Ureter (tissue), 1 donor: ENCODE results near the gene STK11IP. TPM values are rescaled to one million over a fixed set of nuclear protein-coding genes. Genes with fewer than 3 reads are reported as not detected.

Source experiments
- DNase-seq: peaks from one replicate; pipeline ENCODE4 v3.0.0-alpha.2; 2020; ENCODE audit warnings: low spot score
- total RNA-seq: library from RNA; stranded (reverse); gene quantifications from one replicate; pipeline ENCODE4 v1.2.4, GENCODE V29; 2023
- donor health status: DM: yes; HTN: yes; CAD: no.

STK11IP gene, protein sequence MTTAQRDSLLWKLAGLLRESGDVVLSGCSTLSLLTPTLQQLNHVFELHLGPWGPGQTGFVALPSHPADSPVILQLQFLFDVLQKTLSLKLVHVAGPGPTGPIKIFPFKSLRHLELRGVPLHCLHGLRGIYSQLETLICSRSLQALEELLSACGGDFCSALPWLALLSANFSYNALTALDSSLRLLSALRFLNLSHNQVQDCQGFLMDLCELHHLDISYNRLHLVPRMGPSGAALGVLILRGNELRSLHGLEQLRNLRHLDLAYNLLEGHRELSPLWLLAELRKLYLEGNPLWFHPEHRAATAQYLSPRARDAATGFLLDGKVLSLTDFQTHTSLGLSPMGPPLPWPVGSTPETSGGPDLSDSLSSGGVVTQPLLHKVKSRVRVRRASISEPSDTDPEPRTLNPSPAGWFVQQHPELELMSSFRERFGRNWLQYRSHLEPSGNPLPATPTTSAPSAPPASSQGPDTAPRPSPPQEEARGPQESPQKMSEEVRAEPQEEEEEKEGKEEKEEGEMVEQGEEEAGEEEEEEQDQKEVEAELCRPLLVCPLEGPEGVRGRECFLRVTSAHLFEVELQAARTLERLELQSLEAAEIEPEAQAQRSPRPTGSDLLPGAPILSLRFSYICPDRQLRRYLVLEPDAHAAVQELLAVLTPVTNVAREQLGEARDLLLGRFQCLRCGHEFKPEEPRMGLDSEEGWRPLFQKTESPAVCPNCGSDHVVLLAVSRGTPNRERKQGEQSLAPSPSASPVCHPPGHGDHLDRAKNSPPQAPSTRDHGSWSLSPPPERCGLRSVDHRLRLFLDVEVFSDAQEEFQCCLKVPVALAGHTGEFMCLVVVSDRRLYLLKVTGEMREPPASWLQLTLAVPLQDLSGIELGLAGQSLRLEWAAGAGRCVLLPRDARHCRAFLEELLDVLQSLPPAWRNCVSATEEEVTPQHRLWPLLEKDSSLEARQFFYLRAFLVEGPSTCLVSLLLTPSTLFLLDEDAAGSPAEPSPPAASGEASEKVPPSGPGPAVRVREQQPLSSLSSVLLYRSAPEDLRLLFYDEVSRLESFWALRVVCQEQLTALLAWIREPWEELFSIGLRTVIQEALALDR
- total RNA-seq = 39.5 TPM

- peak; percentile 97 for DNase-seq
These were observed at the start of gene STK11IP for GRCh38 chr2:219597552-219598307. Gene STK11IP, plus strand, starts transcription at chr2:219597857. Its CDS starts 263 bp downstream, at chr2:219598120.

DNA sequence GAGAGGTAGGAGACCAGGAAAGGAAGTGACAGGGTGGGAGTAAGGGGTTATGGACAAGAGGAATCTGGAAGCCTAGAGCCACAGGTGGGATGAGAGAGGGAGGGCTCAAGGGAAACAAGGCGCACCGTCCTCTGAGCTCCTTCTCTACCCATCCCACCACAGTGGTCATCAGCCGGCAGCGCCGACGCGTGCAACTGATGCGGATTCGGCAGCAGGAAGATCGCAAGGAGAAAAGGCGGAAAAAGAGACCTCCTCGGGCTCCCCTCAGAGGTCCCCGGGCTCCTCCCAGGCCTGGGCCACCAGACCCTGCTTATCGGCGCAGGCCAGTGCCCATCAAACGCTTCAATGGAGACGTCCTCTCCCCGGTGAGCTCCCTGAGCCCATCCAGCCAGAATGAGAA, 48.7 kb upstream of the STK11IP start:
- DNase-seq = no peak

DNA sequence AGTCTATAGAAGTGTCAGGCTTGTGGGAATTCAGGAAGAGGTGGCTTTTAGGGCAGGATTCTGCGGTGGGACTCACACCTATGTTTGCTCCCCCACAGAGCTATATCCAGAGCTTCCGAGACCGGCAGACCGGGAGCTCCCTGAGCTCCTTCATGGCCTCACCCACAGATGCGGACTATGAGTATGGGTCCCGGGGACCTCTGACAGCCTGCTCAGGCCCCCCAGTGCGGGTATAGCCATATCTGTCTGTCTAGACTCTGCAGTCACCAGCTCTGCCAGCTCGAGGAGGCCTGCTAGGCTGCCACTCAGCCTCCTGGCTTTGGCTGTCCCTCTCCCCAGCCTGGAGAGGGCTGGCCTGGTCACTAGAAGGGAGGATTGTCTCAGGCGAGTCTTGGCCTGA, 48.0 kb upstream of the STK11IP start:
- no peak for DNase-seq

DNA sequence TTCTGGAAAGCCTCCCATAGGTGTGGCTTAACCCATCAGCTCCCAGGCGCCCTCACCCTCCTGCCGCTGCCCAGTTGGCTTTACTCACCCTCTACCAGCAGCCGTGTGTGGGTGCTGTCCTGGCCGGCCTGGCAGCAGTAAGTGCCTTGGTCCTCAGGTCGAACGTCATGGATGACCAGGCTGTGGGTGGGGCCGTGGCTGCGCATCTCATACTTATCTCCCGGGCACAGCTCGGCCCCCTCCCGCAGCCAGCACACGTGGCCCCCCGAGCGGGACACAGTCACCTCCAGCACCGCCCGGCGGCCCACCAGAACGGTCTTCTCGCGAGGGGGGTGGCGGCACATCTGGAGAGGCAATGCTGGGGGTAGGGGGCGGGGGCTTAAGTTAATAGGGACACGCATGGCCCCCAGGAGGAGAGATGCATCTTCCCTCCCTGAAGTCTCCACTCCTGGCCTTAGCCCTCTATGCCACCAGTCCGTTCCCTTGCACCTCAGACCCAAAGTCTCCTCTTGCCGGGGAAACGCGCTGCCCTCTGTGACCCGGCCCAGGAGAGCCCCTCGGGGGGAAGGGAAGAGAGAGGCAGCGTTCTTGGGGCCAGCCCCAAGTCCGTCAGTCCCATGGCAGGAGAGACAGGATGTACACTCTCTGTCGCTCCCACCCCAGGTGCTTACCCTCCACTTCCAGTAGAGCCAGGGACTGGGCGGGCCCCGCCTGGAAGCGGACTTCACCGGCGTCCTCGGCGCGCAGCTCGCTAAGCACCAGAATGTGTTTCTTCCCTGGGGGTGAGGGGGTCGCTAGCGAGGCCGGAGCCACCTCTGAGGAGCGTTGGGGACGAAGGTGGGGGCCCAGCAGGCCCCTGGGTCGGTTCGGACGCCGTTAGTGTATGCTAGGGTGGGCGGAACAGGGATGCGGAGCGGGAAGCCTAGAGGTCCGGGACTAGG, 45.9 kb upstream of the STK11IP start:
- no peak for DNase-seq

DNA sequence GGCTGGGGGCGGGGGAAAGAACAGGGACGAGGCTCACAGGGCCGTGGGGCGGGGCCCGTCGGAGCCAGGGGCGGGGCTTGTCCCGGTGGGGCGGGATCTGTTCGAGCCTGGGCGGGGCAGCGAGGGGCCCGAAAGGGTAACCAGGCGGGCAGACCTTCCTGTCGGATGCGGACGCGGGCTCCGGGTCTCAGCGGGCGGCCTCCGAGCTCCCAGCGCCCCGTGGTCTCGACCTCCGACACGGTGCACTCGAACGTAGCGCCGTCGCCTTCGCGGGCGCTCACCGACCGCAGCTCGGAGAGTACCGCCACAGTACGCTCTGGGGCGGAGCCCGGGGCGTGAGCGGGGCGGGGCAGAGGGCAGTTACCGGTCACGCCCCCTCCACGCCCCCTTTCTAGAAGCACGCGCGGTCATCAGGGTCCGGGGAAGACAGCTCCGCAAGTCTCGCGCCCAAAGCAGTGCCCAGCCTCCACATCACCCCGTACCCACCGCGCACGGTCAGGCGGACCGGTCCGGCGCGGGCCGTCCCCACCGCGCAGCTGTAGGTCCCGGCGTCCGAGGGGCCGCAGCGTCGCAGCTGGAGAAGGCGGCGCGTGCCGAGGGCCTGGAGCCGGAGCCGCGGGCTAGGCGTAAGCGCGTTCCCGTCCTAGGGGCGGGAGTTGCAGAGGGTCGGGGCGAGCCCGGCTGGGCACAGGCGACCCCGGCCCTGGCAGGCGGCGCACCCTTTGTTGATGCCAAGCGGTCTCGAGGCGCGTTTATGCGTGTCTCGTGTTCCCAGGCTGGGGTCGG, 45.1 kb upstream of the STK11IP start:
- peak; percentile 87 for DNase-seq

DNA sequence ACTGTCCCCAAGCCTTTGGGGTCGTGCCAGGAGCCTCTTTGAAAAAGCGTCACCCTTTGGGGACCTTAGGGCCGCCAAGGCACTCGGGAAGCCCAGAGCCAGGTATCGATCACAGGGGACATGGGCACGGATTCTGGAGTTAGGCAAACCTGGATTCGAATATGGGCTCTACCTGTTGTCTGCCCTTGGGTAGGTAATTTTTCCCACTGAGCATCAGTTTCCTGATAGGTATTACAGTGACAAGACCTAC, 44.6 kb upstream of the STK11IP start:
- DNase-seq = no peak

DNA sequence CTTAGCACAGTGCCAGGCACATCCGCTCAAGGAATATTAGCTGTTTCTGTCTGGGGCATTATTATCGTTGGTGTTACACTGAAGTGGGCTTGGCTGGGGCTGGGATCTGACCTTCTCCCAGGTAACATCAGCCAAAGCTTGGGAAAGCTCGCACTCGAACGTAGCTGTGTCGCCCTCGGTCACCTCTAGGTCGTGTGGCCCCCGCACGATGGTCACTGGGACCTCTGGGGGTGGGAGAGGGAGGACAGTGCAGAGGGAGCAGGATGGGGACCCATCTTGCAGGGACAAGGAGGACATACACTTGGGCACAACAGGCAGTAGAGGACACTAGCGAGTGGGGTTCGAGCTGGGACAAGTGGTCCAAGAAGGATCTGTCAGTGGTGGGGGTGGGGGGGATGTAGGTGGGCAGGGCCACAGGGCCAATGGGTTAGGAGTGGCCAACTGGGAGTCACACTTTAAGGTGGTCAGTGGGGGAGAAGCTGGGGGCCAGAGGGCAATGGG, 44.1 kb upstream of the STK11IP start:
- DNase-seq = no peak

DNA sequence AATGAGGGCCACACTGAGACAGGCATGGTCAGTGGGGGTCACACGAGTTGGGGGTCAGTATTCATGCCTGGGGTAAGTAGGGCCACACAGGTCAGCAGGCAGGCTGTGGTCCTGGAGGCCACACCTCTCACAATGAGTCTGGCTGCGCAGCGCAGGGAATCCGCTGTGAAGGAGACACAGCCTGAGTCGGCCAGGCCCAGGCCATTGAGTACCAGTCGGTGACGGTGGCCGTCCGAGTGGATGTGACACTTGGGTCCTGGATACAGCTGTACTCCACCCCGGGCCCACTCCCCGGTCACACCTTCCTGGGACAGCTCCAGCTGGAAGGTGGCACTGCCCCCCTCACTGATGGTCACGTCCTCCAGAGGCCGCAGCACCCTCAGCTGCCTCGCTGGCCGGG, 43.3 kb upstream of the STK11IP start:
- no peak for DNase-seq

GRCh38 chr2:219555956-219556355, 41.7 kb upstream of the STK11IP start:
- no peak for DNase-seq

DNA sequence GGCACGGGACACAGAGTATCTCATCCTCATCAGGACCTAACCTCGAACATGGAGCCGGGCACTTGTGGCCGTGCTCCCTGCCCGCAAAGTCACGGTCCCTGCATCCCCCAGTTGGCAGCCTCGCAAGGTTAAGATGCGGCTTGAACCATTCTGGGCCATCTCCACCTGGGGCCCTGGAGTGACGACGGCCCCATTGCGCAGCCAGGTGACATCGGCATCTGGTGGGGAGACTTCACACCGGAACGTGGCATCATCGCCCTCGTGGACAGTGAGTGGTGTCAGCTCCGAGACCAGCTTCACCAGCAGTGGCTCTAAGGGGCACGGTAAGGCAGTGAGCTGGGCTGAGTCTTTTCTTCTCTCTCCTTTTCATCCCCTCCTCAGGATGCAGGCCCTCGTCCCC, 41.2 kb upstream of the STK11IP start:
- DNase-seq = no peak

DNA sequence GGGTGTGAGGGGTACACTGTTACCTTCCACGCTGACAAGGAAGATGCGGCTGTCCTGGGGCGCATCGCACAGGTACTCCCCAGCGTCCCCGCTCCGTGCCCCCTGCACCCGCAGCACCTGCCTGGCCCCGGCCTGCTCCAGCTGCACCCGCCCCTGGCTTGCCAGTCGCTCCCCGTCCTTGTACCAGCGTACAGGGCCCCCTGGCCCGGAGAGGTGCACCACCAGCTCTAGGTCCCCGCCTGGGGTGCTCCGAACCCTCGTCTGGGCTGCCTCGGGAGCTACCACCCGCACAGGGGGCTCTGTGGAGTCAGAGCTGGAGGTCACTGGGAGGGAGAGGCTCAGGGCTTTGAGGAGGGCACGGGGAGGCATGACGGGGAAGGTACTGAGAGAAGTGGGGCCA, 40.3 kb upstream of the STK11IP start:
- no peak for DNase-seq

- no peak for DNase-seq
These were observed 39.6 kb upstream of the STK11IP start for GRCh38 chr2:219557791-219558785.

DNA sequence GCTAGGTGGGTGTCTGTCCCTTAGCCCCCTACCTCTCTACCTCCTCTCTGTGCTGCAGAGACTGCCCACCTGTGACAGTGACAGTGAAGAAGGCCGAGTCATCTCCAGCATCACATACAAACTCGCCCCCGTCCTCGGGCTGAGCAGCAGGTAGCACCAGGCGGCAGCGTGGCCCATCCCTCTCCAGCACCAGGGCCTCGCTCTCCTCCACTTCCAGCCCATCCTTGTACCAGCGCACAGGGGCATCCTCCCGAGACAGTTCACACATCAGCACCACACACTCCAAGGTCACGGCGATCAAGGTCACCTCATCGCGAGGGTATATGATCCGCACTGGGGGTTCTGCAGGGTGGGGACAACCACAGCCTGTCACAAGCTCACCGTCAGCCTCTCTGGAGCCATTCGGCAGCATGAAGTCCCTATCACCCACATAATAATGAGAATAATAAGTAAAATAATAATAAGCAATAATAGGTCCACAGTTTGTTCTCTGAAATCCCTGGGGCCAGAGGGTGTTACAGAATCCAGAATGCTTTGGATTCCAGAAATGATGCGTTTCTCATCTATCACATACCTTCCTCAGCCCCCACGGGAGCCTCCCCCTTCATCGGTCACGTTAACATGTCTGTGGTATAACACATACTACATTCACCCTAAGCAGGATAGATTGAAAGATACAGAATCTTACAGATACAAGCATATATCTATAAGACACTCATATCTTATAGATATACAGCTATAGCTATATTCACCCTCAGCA, 38.3 kb upstream of the STK11IP start:
- no peak for DNase-seq

DNA sequence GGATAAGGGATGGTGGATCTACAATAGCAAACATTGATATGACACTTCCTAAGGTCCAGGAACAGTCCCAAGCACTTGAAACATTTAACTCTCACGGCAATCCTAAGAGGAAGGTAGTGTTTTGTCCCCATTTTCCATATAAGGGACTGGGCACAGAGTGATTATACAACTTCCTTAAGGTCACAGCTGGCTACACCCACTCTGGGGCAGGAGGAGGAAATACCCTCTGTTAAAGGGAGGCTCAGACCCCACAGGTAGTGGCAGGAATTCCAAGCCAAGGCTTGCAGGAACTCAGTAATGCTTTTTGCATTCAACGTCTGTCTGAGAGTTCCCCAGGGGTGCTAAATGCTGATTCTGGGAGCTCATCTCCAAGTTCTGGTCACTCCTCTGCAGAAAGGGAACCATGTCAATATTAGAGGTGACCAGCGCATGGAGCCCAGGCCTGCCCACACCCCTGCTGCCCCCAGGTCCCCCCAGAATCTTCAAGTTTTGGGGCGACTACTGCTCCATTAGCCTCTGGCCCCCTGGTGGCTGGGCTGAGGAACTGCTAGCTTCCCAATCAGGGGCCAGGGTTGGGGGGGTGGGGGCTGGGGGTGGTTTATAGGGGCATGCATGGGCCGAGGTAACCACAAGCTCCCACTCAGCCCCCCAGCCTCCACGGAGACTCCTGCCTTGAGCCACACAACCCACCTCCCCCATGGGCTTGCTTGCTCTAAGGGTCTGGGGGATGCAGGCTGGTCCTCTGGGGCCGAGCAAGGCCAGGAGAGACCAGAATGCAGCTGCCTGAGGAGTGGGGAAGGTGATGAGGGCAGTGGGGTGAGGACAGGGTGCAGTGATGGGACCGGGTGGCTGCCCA, 37.4 kb upstream of the STK11IP start:
- DNase-seq = no peak

GRCh38 chr2:219560893-219561178, 36.8 kb upstream of the STK11IP start:
- no peak for DNase-seq

DNA sequence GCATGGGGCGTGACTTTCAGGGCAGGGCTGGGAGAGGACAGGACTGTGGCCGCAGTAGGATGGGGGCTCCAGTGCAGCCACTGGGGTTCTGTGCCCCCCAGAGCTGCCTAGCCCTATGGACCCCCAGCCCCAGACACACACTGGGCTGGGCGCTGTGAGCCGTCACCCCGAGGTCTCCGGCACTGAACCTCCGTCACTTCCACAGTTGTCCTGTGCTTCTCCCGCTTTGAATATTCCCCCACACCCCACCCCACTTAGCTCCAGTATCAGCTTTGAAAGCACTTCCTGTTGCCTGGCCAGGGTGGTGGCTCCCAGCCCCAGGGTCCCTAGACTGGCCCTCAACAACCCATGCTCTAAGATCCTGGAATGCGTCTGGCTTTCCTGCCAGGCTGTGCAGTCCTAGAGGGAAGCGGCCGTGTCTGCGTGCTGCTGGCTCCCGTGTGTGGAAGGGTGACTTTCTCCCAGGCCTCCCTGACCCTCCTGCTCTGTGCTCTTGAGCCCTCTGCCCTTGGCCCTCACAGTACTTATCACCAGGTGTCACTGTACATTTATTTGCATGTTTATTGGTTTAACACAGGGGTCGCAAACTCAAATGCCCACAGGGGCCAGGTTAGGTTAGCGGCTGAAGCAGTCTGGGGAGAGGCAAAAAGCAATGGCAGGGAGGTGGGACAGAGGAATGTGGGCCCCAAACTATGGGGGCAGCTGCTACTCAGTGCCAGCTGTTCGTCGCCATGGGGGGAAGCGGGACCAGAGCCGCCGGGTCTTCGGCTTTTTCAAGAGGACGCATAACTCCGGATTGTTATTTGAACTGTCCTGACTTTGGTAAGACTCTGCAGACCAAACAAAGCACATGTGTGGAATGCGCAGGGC, 36.2 kb upstream of the STK11IP start:
- DNase-seq = no peak
